ENCODE measurements around the gene CATSPER1. TPM values are rescaled to one million over a fixed set of nuclear protein-coding genes. Genes with fewer than 3 reads are reported as not detected.

The CATSPER1 gene
- total and polyA plus RNA-seq, 12 donors, result 0.20 to 2.3 (median 0.41) TPM; not detected in 5

DNA sequence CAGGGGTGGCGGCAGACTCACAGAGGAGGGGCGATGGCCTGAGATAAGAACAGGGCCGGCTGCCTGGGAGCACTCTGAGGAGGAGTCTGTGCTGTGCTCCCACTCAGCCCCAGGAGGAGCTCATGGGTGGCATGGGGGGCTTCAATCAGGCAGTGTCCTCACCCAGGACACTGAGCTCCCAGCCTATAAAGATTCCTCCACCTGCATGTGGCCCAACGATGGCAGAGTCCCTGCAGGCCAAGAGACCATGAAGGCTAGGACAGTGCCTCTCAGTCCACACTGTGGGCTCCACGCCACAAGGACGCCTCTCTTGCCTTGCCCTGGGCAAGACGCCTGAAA lies 12.5 kb downstream of the CATSPER1 start:
- no peak for DNase-seq

GRCh38 chr11:66012946-66013761 lies 13.1 kb downstream of the CATSPER1 start:
- intact Hi-C loops (cut with DNase I), result no loop called here
- H3K36me3 ChIP-seq (replicated peaks in 1 of 2), result no peaks in the 10 kb centered on the region
- peak in 1 of 7 donors; percentile 29 for DNase-seq
- peaks cover 0 to 8% of the 10 kb centered on the region in 2 donors for H3K4me1 ChIP-seq (replicated peaks in 1 of 2)
- TF ChIP-seq POLR2A (IDR thresholded peaks at IDR 0.05), result no peak
- TF ChIP-seq, protein P1, sequence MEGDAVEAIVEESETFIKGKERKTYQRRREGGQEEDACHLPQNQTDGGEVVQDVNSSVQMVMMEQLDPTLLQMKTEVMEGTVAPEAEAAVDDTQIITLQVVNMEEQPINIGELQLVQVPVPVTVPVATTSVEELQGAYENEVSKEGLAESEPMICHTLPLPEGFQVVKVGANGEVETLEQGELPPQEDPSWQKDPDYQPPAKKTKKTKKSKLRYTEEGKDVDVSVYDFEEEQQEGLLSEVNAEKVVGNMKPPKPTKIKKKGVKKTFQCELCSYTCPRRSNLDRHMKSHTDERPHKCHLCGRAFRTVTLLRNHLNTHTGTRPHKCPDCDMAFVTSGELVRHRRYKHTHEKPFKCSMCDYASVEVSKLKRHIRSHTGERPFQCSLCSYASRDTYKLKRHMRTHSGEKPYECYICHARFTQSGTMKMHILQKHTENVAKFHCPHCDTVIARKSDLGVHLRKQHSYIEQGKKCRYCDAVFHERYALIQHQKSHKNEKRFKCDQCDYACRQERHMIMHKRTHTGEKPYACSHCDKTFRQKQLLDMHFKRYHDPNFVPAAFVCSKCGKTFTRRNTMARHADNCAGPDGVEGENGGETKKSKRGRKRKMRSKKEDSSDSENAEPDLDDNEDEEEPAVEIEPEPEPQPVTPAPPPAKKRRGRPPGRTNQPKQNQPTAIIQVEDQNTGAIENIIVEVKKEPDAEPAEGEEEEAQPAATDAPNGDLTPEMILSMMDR (IDR thresholded peaks at IDR 0.05), result no peak
- no peak overlapping the region for H3K27ac ChIP-seq
- no peaks in the 10 kb centered on the region for H3K9me3 ChIP-seq (replicated peaks in 1 of 3)
- H3K27me3 ChIP-seq, result peaks cover 11% of the 10 kb centered on the region
- WGBS, 4 donors, result 48 to 70% (median 57%) methylated on average over 4 to 12 of the region's 12 CpGs
- H3K4me3 ChIP-seq, result no peak overlapping the region

More for the DNA sequence above, 12.5 kb downstream of the CATSPER1 start:
- Histone ChIP-seq H3K27me3 (peaks cover 11% of the 10 kb centered on the region), H3K4me1 (replicated peaks in 1 of 2) (peaks cover 0 to 8% of the 10 kb centered on the region in 2 donors), H3K27ac (no peak overlapping the region), H3K4me3 (no peak overlapping the region), H3K9me3 (replicated peaks in 1 of 3) (no peaks in the 10 kb centered on the region), H3K36me3 (replicated peaks in 1 of 2) (no peaks in the 10 kb centered on the region)
- TF ChIP-seq POLR2A (IDR thresholded peaks at IDR 0.05), result no peak
- TF ChIP-seq, protein P1 (IDR thresholded peaks at IDR 0.05), result no peak
- WGBS, 4 donors, result 62 to 77% (median 69%) methylated on average over 6 to 7 of the region's 7 CpGs; no CpG with 5 or more reads in 1 of the 4 donors
- intact Hi-C loops (cut with DNase I), result no loop called here

GRCh38 chr11:66012371-66012945 lies 13.8 kb downstream of the CATSPER1 start:
- no peak overlapping the region for H3K27ac ChIP-seq

DNA sequence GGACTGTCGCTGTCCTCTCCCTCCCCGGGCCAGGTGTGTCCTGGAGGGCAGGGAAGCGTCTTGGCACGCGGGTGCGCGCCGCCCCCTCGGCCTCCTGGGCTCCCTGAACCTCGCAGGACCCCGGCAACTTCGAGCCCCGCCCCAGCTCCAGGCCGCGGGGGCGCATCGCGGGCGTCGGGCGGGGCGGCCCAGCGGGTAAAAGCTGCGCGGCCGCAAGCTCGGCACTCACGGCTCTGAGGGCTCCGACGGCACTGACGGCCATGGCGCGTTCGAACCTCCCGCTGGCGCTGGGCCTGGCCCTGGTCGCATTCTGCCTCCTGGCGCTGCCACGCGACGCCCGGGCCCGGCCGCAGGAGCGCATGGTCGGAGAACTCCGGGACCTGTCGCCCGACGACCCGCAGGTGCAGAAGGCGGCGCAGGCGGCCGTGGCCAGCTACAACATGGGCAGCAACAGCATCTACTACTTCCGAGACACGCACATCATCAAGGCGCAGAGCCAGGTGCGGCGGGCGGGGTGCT lies 14.4 kb downstream of the CATSPER1 start, which contains the start of gene CST6:
CST6 (plus strand) TSS at position 224 of the 519 bp plus-strand sequence; CDS start at position 261, 37 bp downstream.
- H3K27me3 ChIP-seq, result peaks cover 11% of the 10 kb centered on the region
- no peak within 1 kb of the TSS for H3K27ac ChIP-seq
- peak within 1 kb of the TSS in 1 of 4 donors; percentile 23 for H3K4me3 ChIP-seq
- H3K36me3 ChIP-seq (replicated peaks in 1 of 2), result no peaks in the 10 kb centered on the region
- peak in 1 of 7 donors; percentile 14 for DNase-seq
- TF ChIP-seq POLR2A (IDR thresholded peaks at IDR 0.05), result no peak
- TF ChIP-seq, protein P1 (IDR thresholded peaks at IDR 0.05), result no peak
- 7 to 14% (median 11%) methylated on average over 13 to 61 of the region's 61 CpGs for WGBS, 4 donors
- no peaks in the 10 kb centered on the region for H3K9me3 ChIP-seq (replicated peaks in 1 of 3)
- H3K4me1 ChIP-seq (replicated peaks in 1 of 2), result peaks cover 0 to 16% of the 10 kb centered on the region in 2 donors
- intact Hi-C loops (cut with DNase I), result no loop called here

More at GRCh38 chr11:66012371-66012945, 13.8 kb downstream of the CATSPER1 start:
- H3K36me3 ChIP-seq (replicated peaks in 1 of 2), result no peaks in the 10 kb centered on the region
- H3K9me3 ChIP-seq (replicated peaks in 1 of 3), result no peaks in the 10 kb centered on the region
- intact Hi-C loops (cut with DNase I), result no loop called here
- H3K27me3 ChIP-seq, result peaks cover 11% of the 10 kb centered on the region
- 46 to 76% (median 49%) methylated on average over 7 to 12 of the region's 12 CpGs for WGBS, 4 donors
- peaks cover 0 to 10% of the 10 kb centered on the region in 2 donors for H3K4me1 ChIP-seq (replicated peaks in 1 of 2)
- peak overlapping the region in 1 of 4 donors; percentile 23 for H3K4me3 ChIP-seq
- DNase-seq, result no peak
- TF ChIP-seq, protein P1 (IDR thresholded peaks at IDR 0.05), result no peak
- TF ChIP-seq POLR2A (IDR thresholded peaks at IDR 0.05), result no peak

Data from adrenal gland (tissue), 12 donors.